Testis (tissue), 3 donors: Measurements from ENCODE around the gene HOXD1. TPM values are rescaled to one million over a fixed set of nuclear protein-coding genes. Genes with fewer than 3 reads are reported as not detected.

Experiments
- DNase-seq: peaks from one replicate; pipeline ENCODE4 v3.0.0-alpha.2; 2019
- H3K27ac ChIP-seq, 2 donors: fragments of 200-600 bp; sonication (generic); one replicate each; pipeline ENCODE4 v1.5.1; 2019
- H3K27me3 ChIP-seq: fragments of 200-600 bp; sonication (generic); one replicate; pipeline ENCODE4 v1.5.1; 2019
- H3K36me3 ChIP-seq: fragments of 200-600 bp; sonication (generic); one replicate; pipeline ENCODE4 v1.5.1; 2017; ENCODE audit warnings: low read depth; ENCODE audit errors: missing control alignments
- H3K4me1 ChIP-seq: fragments of 200-600 bp; sonication (generic); one replicate; pipeline ENCODE4 v1.5.1; 2019
- H3K4me3 ChIP-seq, 2 donors: fragments of 200-600 bp; sonication (generic); one replicate each; pipeline ENCODE4 v1.5.1; 2017 to 2019
- H3K9me3 ChIP-seq: fragments of 200-600 bp; sonication (generic); one replicate; pipeline ENCODE4 v1.5.1; 2017
- POLR2A ChIP-seq: fragments of 450-650 bp; IDR thresholded peaks from one replicate; pipeline ENCODE4 v1.6.1; 2017; ENCODE audit warnings: antibody characterized with exemption, mild to moderate bottlenecking, moderate library complexity
- WGBS, 2 donors: methylation state at CpG; one replicate each; pipeline ENCODE4 v1.1.5; 2018; 5-methylcytosine and 5-hydroxymethylcytosine counted together
- intact Hi-C: fragments of 100-400 bp; cut with DNase I; formaldehyde crosslinking; loops from one replicate; pipeline ENCODE4 v1.15.1; 2023; ENCODE audit warnings: low total_unique reads
- polyA plus RNA-seq: library from polyadenylated mRNA; stranded (reverse); fragments of 350-450 nt; fragmentation: Illumina TruSeq; extraction: RNeasy Lipid Tissue Mini Kit (QIAGEN cat#74804); gene quantifications from one replicate; pipeline ENCODE4 v1.2.3, GENCODE V29; 2014; ENCODE audit warnings: low read depth, low replicate concordance; ENCODE audit not compliant: insufficient read depth
- total RNA-seq, 2 donors: library from RNA; depleted of rRNA; stranded (reverse); fragments of >200 nt; gene quantifications; one replicate each; pipeline ENCODE4 v1.2.3, GENCODE V29; 2016
- TF ChIP-seq, protein P1 (sequence below), 3 experiments: fragments of 450-650 bp in 2 of 3; fragments of 200-600 bp in 1 of 3; sonication (generic) in 1 of 3; IDR thresholded peaks; one replicate each; pipeline ENCODE4 v1.5.1; 2016 to 2019; ENCODE audit warnings: antibody characterized with exemption in 3 of 3, mild to moderate bottlenecking in 2 of 3, moderate library complexity in 1 of 3

HOXD1 gene
- total and polyA plus RNA-seq, 3 donors from 2014 or later = 1.8 to 7.6 (median 5.5) TPM

DNA sequence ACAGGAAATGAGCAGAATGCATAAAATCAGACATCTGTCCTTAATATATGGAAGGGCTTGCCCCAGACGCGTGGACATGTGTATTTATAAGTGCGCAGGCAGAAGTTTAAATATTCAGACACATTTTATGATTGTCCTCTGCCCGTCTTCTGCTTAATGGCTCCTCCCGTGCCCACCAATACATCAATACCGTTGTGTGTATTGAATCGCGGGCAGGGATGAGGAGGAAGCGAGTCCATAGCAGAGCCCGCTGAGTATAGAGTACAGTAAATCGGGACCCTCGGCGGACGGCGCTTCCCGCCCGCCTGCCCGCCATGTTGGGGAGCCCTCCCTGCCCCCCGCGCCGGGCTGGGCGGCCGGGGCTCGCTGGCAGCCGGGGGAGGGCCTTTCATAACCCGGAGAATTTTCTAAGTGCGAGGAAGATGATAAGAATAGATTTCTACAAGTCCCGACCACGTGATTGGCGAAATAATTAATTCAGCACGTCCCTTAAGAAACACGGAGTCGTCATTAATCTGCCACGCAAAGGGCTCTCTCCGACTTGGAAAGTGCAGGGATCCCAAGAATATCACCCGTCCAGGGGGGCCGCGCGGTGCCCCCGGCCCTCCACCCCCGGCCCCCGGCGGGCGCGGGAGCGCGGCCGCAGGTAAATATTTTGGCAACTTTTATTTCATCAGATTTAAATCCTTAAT, 31.5 kb upstream of the HOXD1 start, which contains the start of gene HOXD3:
Gene HOXD3, plus strand, starts transcription at position 501 of the 692 bp plus-strand sequence. CDS start 11,808 bp downstream, outside the sequence.
- H3K36me3 ChIP-seq = no peaks in the 10 kb centered on the region
- H3K4me3 ChIP-seq = peak within 1 kb of the TSS; percentile 24 to 56
- 38 to 51% methylated on average over 38 to 48 of the region's 48 CpGs for WGBS, 2 donors
- DNase-seq = no peak
- TF ChIP-seq POLR2A = no peak
- TF ChIP-seq, protein P1, sequence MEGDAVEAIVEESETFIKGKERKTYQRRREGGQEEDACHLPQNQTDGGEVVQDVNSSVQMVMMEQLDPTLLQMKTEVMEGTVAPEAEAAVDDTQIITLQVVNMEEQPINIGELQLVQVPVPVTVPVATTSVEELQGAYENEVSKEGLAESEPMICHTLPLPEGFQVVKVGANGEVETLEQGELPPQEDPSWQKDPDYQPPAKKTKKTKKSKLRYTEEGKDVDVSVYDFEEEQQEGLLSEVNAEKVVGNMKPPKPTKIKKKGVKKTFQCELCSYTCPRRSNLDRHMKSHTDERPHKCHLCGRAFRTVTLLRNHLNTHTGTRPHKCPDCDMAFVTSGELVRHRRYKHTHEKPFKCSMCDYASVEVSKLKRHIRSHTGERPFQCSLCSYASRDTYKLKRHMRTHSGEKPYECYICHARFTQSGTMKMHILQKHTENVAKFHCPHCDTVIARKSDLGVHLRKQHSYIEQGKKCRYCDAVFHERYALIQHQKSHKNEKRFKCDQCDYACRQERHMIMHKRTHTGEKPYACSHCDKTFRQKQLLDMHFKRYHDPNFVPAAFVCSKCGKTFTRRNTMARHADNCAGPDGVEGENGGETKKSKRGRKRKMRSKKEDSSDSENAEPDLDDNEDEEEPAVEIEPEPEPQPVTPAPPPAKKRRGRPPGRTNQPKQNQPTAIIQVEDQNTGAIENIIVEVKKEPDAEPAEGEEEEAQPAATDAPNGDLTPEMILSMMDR (IDR thresholded peaks at IDR 0.05) = no peak
- intact Hi-C loops = no loop called here
- H3K9me3 ChIP-seq = no peaks in the 10 kb centered on the region
- no peaks in the 10 kb centered on the region for H3K27me3 ChIP-seq
- H3K4me1 ChIP-seq = peaks cover 8% of the 10 kb centered on the region
- H3K27ac ChIP-seq = no peak within 1 kb of the TSS

DNA sequence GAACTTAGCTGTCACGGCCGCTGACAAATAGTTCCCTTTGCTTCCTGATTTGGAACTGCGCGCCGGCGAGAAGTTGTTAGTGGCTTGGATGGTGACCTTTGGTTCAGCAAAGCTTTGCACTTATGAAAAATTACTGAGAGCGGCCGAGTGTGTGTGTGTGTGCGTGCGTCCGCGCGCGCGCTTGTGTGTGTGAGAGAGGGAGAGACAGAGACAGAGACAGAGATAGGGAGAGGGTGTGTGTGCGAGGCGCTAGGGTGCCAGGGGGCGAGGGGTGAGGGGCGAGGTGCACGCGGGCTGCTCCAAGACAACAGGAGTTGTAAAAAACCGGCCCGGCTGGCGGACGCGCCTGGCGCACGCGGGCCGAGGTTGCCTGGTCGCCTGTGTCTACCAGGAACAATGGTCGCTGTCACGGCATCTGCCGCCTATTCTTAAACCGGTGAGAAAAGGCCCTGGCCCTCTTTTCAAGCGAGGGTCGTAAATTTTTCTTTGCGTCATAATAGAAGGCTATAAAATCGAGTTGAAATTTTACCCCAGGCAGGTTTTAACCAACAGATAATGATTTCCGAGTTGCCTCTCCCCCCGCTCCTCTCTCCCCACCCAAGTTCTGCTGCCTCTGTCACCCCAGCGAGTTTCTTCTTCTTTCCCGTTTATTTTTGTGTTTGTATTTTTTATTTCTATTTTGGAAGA, 30.8 kb upstream of the HOXD1 start:
- WGBS, 2 donors = 51 to 61% methylated on average over 43 of the region's 43 CpGs
- H3K27ac ChIP-seq = no peak overlapping the region
- H3K27me3 ChIP-seq = no peaks in the 10 kb centered on the region
- no peak for DNase-seq
- H3K4me3 ChIP-seq = peak overlapping the region; percentile 24 to 56
- H3K9me3 ChIP-seq = no peaks in the 10 kb centered on the region
- intact Hi-C loops = no loop called here
- peaks cover 5% of the 10 kb centered on the region for H3K4me1 ChIP-seq
- no peak for TF ChIP-seq POLR2A
- TF ChIP-seq, protein P1 (IDR thresholded peaks at IDR 0.05) = no peak
- H3K36me3 ChIP-seq = no peaks in the 10 kb centered on the region

DNA sequence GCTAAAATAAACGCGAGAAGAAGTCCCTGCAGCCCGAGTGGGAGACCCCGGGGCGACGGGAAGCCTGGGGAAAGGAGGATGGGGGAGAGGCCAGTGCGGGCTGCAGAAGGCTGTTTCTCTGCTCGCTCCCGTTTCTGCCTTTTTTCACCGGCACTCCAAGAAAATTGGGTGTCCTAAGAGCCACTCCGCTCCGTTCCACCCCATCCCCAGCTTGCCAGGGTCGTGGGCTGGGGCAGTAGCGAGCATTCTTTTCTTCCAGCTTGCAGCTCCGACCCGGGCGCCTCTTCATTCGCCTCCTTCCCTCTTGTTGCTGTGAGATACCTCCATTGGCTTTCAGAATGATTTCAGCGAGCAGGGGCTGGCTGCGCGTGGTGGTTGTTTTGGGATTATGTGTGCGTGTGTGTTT, 30.3 kb upstream of the HOXD1 start:
- DNase-seq = no peak
- intact Hi-C loops = no loop called here
- H3K36me3 ChIP-seq = no peaks in the 10 kb centered on the region
- peak overlapping the region in 1 of 2 donors; percentile 56 for H3K4me3 ChIP-seq
- no peaks in the 10 kb centered on the region for H3K9me3 ChIP-seq
- TF ChIP-seq POLR2A = no peak
- TF ChIP-seq, protein P1 (IDR thresholded peaks at IDR 0.05) = no peak
- 48 to 57% methylated on average over 22 of the region's 22 CpGs for WGBS, 2 donors
- no peak overlapping the region for H3K27ac ChIP-seq
- H3K27me3 ChIP-seq = no peaks in the 10 kb centered on the region
- H3K4me1 ChIP-seq = peaks cover 3% of the 10 kb centered on the region

DNA sequence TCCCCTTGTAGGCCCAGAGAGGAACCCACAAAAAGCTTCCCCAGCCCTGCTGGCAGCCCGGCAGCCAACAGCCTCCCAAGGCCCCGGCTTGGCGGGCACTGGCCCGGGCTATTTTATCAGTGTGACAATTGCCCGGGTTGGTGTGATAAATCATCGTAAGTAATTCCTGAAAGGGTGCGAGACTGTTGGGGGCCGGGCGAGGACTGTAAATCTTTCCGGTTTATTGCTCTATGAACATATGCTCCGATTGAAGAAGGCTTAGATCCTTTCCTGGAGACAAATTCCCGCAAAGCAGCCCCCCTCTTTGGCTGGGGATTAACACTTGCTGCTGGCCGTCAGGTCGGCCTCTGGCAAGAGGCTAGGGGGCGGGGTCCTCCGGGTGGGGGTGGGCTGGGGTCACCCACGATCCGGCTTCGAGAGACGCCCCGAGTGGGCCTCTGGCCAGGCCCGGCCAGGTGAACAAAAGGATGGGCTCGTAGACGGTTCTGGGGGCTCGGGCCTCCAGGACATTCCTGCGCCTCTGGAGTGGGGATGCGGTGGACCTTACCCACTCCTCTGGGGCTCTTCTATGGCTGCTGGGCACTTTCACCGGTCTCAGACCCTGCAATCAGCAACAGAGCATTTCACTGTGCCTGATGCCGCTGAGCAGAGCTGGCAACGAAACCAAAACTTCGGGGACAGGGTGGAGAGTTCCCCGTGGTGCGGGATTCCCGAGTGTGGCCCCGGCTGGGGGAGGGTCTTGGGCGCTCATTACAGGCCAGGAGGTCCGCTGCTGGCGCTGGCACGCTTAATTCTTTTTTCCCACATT, 29.4 kb upstream of the HOXD1 start:
- WGBS, 2 donors = 48 to 54% methylated on average over 15 to 35 of the region's 39 CpGs
- TF ChIP-seq POLR2A = no peak
- TF ChIP-seq, protein P1 (IDR thresholded peaks at IDR 0.05) = no peak
- H3K27me3 ChIP-seq = no peaks in the 10 kb centered on the region
- no peak for DNase-seq
- no peaks in the 10 kb centered on the region for H3K36me3 ChIP-seq
- no peaks in the 10 kb centered on the region for H3K9me3 ChIP-seq
- intact Hi-C loops = no loop called here
- H3K27ac ChIP-seq = no peak overlapping the region
- H3K4me1 ChIP-seq = peaks cover 3% of the 10 kb centered on the region
- peak overlapping the region; percentile 31 to 56 for H3K4me3 ChIP-seq
